VCaP (cell line): ENCODE measurements around the gene ILF3.

Experiments used
- H3K27ac ChIP-seq: fragments of 450-650 bp; 2 replicates; pipeline ENCODE4 v1.5.1; 2017
- TF ChIP-seq, protein P1 (sequence below): fragments of 450-650 bp; conservative IDR thresholded peaks from 2 replicates; pipeline ENCODE4 v1.5.1; 2017; ENCODE audit warnings: mild to moderate bottlenecking, moderate library complexity

The ILF3 gene

DNA sequence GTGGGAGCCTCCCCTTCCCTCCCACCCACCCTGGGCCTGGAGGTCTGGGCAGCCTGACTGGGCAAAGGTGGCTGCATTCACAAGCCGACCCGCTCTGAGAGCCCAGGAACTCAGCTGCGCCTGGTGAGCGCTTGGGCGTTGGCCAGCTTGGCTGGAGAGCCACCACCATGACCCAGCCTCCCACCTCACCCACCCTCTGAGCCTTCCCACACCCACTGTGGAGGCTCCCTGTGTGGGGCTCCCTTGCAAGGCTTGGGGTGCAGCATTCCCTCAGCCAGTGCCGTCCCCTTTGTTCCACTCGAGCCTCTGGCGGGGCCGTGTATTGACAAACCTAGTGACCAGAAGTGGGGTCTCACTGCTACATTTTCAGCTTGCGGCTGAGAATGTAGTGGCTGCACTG is 32.0 kb downstream of the ILF3 start:
- TF ChIP-seq, protein P1, sequence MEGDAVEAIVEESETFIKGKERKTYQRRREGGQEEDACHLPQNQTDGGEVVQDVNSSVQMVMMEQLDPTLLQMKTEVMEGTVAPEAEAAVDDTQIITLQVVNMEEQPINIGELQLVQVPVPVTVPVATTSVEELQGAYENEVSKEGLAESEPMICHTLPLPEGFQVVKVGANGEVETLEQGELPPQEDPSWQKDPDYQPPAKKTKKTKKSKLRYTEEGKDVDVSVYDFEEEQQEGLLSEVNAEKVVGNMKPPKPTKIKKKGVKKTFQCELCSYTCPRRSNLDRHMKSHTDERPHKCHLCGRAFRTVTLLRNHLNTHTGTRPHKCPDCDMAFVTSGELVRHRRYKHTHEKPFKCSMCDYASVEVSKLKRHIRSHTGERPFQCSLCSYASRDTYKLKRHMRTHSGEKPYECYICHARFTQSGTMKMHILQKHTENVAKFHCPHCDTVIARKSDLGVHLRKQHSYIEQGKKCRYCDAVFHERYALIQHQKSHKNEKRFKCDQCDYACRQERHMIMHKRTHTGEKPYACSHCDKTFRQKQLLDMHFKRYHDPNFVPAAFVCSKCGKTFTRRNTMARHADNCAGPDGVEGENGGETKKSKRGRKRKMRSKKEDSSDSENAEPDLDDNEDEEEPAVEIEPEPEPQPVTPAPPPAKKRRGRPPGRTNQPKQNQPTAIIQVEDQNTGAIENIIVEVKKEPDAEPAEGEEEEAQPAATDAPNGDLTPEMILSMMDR, result no peak
- no peak overlapping the region for H3K27ac ChIP-seq

GRCh38 chr19:10686661-10687517 is 32.7 kb downstream of the ILF3 start:
- TF ChIP-seq, protein P1, result no peak

DNA sequence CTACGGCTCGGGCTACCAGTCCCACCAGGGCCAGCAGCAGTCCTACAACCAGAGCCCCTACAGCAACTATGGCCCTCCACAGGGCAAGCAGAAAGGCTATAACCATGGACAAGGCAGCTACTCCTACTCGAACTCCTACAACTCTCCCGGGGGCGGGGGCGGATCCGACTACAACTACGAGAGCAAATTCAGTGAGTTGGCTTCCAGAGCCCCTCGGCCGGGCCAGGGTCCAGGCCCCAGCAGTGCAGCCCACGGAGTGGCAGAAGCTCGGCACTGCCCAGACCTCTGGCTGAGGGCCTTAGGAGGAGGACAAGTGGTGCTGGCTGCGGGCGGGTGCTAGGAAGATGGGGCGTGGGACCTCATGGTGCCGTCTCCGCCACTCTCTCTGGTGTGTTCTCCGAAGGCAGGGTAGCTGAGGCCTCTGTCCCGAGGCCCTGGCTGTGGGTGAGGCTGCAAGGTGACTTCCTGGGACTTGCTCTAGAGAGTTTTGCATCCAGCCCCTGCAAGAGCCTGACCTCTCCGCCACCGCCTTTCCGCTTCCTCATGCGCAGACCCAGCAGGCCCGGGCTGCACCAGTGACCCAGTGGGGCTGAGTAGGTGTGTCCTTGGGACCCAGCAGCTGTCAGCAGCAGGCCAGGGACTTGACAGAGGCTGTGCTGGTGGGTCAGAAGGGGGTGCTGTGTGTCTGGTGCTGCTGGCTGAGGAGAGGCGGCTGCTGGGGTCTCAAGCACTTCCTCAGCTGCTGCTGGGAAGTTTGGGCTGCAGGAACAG is 33.6 kb downstream of the ILF3 start:
- H3K27ac ChIP-seq, result no peak overlapping the region
- TF ChIP-seq, protein P1, result no peak

More at GRCh38 chr19:10686661-10687517, 32.7 kb downstream of the ILF3 start:
- H3K27ac ChIP-seq, result no peak overlapping the region

GRCh38 chr19:10688545-10689280 is 34.6 kb downstream of the ILF3 start:
- H3K27ac ChIP-seq, result no peak overlapping the region
- TF ChIP-seq, protein P1, result no peak

GRCh38 chr19:10690341-10690781 is 36.2 kb downstream of the ILF3 start:
- no peak overlapping the region for H3K27ac ChIP-seq

GRCh38 chr19:10691178-10691881 is 37.2 kb downstream of the ILF3 start:
- no peak overlapping the region for H3K27ac ChIP-seq
- TF ChIP-seq, protein P1, result no peak

More at GRCh38 chr19:10690341-10690781, 36.2 kb downstream of the ILF3 start:
- TF ChIP-seq, protein P1, result no peak
